A549 (cell line): ENCODE measurements around the gene CPEB4. TPM values are rescaled to one million over a fixed set of nuclear protein-coding genes. Genes with fewer than 3 reads are reported as not detected.

Experiments used
- ATAC-seq, 2 experiments: fragments of 200-7000 bp in 1 of 2; fragments of >200 bp in 1 of 2; cut with Nextera tagmentation in 1 of 2; cut with Tn5 transposase in 1 of 2; 3 replicates each; pipeline versions ENCODE4 v1.8.0 to v1.9.1; 2018 to 2020; ENCODE audit warnings: mild to moderate bottlenecking in 1 of 2, moderate library complexity in 1 of 2
- CTCF ChIA-PET: fragments of 300-600 bp; sonication (Branson Sonifier 250); formaldehyde crosslinking; extraction: SDS; loops from one replicate; lab custom pipeline; 2021; ENCODE audit warnings: antibody characterized with exemption, inconsistent platforms; lab: Yijun Ruan, JAX
- POLR2A ChIA-PET: fragments of 350-600 bp; formaldehyde crosslinking; extraction: SDS; loops from one replicate; lab custom pipeline; 2021; ENCODE audit warnings: antibody characterized with exemption, inconsistent platforms; lab: Yijun Ruan, JAX
- DNase-seq, 2 experiments: peaks; one replicate each; pipeline versions ENCODE4 v3.0.0 to v3.0.0-alpha.2; 2011 to 2016; ENCODE audit warnings: low read depth in 1 of 2, low spot score in 1 of 2
- FAIRE-seq: peaks from 2 replicates; lab custom pipeline; 2011; peaks lifted over from hg19 to GRCh38; lab: Jason Lieb, UNC
- H3K27ac ChIP-seq, 2 experiments: fragments of >200 bp; sonication (Bioruptor Twin); formaldehyde crosslinking; 3 replicates each; pipeline ENCODE4 v1.5.1; 2016 to 2017
- H3K4me1 ChIP-seq: fragments of >200 bp; sonication (Bioruptor Twin); formaldehyde crosslinking; 3 replicates; pipeline ENCODE4 v1.6.1; 2016
- H3K4me2 ChIP-seq: fragments of >200 bp; sonication (Bioruptor Twin); formaldehyde crosslinking; 3 replicates; pipeline ENCODE4 v1.6.1; 2016
- H3K4me3 ChIP-seq: fragments of >200 bp; sonication (Bioruptor Twin); formaldehyde crosslinking; 3 replicates; pipeline ENCODE4 v1.5.1; 2016
- H3K9me3 ChIP-seq: fragments of >200 bp; sonication (Bioruptor Twin); formaldehyde crosslinking; 3 replicates; pipeline ENCODE4 v1.6.1; 2016
- BCL3 ChIP-seq: fragments of >200 bp; sonication (Bioruptor Twin); formaldehyde crosslinking; IDR thresholded peaks from 3 replicates; pipeline ENCODE4 v1.6.1; 2016
- BHLHE40 ChIP-seq: IDR thresholded peaks from 2 replicates; pipeline ENCODE4 v1.6.1; 2012; ENCODE audit warnings: low read depth, low read length, inconsistent platforms
- CBX2 ChIP-seq: fragments of 200-600 bp; sonication (generic); IDR thresholded peaks from 2 replicates; pipeline ENCODE4 v1.6.1; 2016; ENCODE audit warnings: low read depth, mild to moderate bottlenecking, borderline replicate concordance
- CEBPB ChIP-seq, 2 experiments: fragments of >200 bp in 1 of 2; sonication (Bioruptor Twin) in 1 of 2; formaldehyde crosslinking in 1 of 2; IDR thresholded peaks; 2 replicates each; pipeline ENCODE4 v1.6.1; 2012 to 2016
- CTCF ChIP-seq: fragments of >200 bp; sonication (Bioruptor Twin); formaldehyde crosslinking; IDR thresholded peaks from 3 replicates; pipeline ENCODE4 v1.5.1; 2016
- E2F6 ChIP-seq: IDR thresholded peaks from 2 replicates; pipeline ENCODE4 v1.6.1; 2012; ENCODE audit warnings: low read depth, borderline replicate concordance
- EHF ChIP-seq: fragments of 250-450 bp; sonication (Bioruptor Pico); IDR thresholded peaks from 2 replicates; pipeline ENCODE4 v1.5.0; 2020; ENCODE audit warnings: mild to moderate bottlenecking
- FOSB ChIP-seq: fragments of 250-450 bp; sonication (Bioruptor Pico); IDR thresholded peaks from 2 replicates; pipeline ENCODE4 v1.5.0; 2020; ENCODE audit warnings: mild to moderate bottlenecking, moderate library complexity
- FOSL2 ChIP-seq, 2 experiments: fragments of 450-650 bp in 1 of 2; fragments of >200 bp in 1 of 2; sonication (Bioruptor Twin) in 1 of 2; formaldehyde crosslinking; IDR thresholded peaks; 2 replicates each; pipeline versions ENCODE4 v1.5.0 to v1.6.1; 2016 to 2020; ENCODE audit warnings: mild to moderate bottlenecking in 1 of 2, moderate library complexity in 1 of 2
- HES2 ChIP-seq: fragments of >200 bp; sonication (Bioruptor Twin); formaldehyde crosslinking; IDR thresholded peaks from 2 replicates; pipeline ENCODE4 v1.6.1; 2016
- JUN ChIP-seq, 2 experiments: fragments of >200 bp; sonication (Bioruptor Twin); formaldehyde crosslinking; IDR thresholded peaks; 2 replicates in 1 of 2; 3 replicates in 1 of 2; pipeline ENCODE4 v1.6.1; 2016 to 2017
- MAZ ChIP-seq: fragments of 150-350 bp; IDR thresholded peaks from 2 replicates; pipeline ENCODE4 v1.6.1; 2014; ENCODE audit warnings: antibody characterized with exemption, low read depth, low read length, borderline replicate concordance
- POLR2A ChIP-seq: IDR thresholded peaks from 2 replicates; pipeline ENCODE4 v1.6.1; 2012; ENCODE audit warnings: mild to moderate bottlenecking, low read length
- RAD21 ChIP-seq, 2 experiments: fragments of >200 bp in 1 of 2; sonication (Bioruptor Twin) in 1 of 2; formaldehyde crosslinking in 1 of 2; IDR thresholded peaks in 1 of 2; conservative IDR thresholded peaks in 1 of 2; 2 replicates in 1 of 2; 3 replicates in 1 of 2; pipeline ENCODE4 v1.6.1; 2012 to 2018; ENCODE audit warnings: inconsistent platforms in 1 of 2
- RARB ChIP-seq: fragments of 250-450 bp; sonication (Bioruptor Pico); IDR thresholded peaks from 2 replicates; pipeline ENCODE4 v1.8.0; 2021; ENCODE audit warnings: mild to moderate bottlenecking, moderate library complexity
- SMC3 ChIP-seq: fragments of >200 bp; sonication (Bioruptor Twin); formaldehyde crosslinking; IDR thresholded peaks from 3 replicates; pipeline ENCODE4 v1.6.1; 2018; ENCODE audit warnings: inconsistent platforms
- TFCP2L1 ChIP-seq: fragments of 250-450 bp; sonication (Bioruptor Pico); IDR thresholded peaks from 2 replicates; pipeline ENCODE4 v1.5.0; 2021; ENCODE audit warnings: mild to moderate bottlenecking
- ZC3H11A ChIP-seq: fragments of 450-650 bp; IDR thresholded peaks from 2 replicates; pipeline ENCODE4 v1.6.1; 2014; ENCODE audit warnings: antibody characterized with exemption, mild to moderate bottlenecking
- WGBS: methylation state at CpG from one replicate; pipeline ENCODE4 v1.1.6; 2017; ENCODE audit errors: missing lambda C conversion rate; 5-methylcytosine and 5-hydroxymethylcytosine counted together
- polyA plus RNA-seq, 4 experiments: library from polyadenylated mRNA; depleted of rRNA in 3 of 4; stranded (reverse); fragments of >200 nt; fragmentation: RNase III in 1 of 4; extraction: RNeasy Plus Mini Kit Qiagen cat#74134 plus additional on column Dnase treatment in 1 of 4; gene quantifications; 2 replicates in 3 of 4; 3 replicates in 1 of 4; pipeline ENCODE4 v1.2.3, GENCODE V29; 2011 to 2017

CPEB4 gene
- polyA plus RNA-seq, 2 of the 4 experiments (the other 2 are of a cell fraction), result 11.4 to 50.0 TPM

GRCh38 chr5:173925449-173926071, 37.4 kb downstream of the CPEB4 start:
- Histone ChIP-seq H3K4me2 (peak overlapping the region; percentile 39; the same call in 2 of the 3 replicates), H3K9me3 (no peaks in the 10 kb centered on the region), H3K4me1 (peaks cover 61% of the 10 kb centered on the region), H3K27ac (peak overlapping the region; percentile 23 to 67; a peak in 3 of 6 replicates), H3K4me3 (no peak overlapping the region)
- POLR2A ChIA-PET, result interaction anchor here (0.5 to 1.4 kb wide), 2 partner anchors 38 to 240 kb away, joined by 3 to 7 read pairs; partner anchors contain the start of gene CPEB4
- CTCF ChIA-PET, result interaction anchor here (0.7 to 2.9 kb wide), 25 partner anchors 10 to 632 kb away, joined by 3 to 20 read pairs (median 4); partner anchors contain the start of gene BOD1
- DNase-seq, result peak; percentile 25 to 69
- ATAC-seq, result peak in 1 of 2 experiments; percentile 64; a peak in 3 of 6 replicates
- TF ChIP-seq ZC3H11A (no peak), BHLHE40 (no peak), TFCP2L1 (CRISPR knock-in tag) (no peak), RARB (CRISPR knock-in tag) (no peak), CTCF (peak; percentile 56), EHF (no peak), BCL3 (no peak), JUN (IDR thresholded peaks at IDR 0.05) (no peak), SMC3 (peak; percentile 34; the same call in 2 of the 3 replicates), POLR2A (no peak), CBX2 (no peak), E2F6 (no peak), RAD21 (conservative IDR thresholded peaks at IDR 0.05 in 1 of 2, IDR thresholded peaks at IDR 0.05 in 1 of 2) (peak; percentile 48 to 58), HES2 (no peak)
- no peak for FAIRE-seq
- 17% methylated on average over 3 of the region's 3 CpGs for WGBS

- CTCF ChIA-PET, result interaction anchor here (1.0 to 2.9 kb wide), 10 partner anchors 13 to 633 kb away, joined by 3 to 20 read pairs (median 4); partner anchors contain the start of gene BOD1
- ATAC-seq (peak in 1 of 2 experiments; percentile 40; a peak in 1 of 6 replicates), FAIRE-seq (no peak), DNase-seq (no peak)
- Histone ChIP-seq H3K4me2 (peak overlapping the region; percentile 39; the same call in 2 of the 3 replicates), H3K4me1 (peaks cover 62% of the 10 kb centered on the region), H3K4me3 (no peak overlapping the region), H3K9me3 (no peaks in the 10 kb centered on the region), H3K27ac (peak overlapping the region in 1 of 2 experiments; percentile 6; a peak in 1 of 6 replicates)
- 69% methylated on average over 2 of the region's 2 CpGs for WGBS
- POLR2A ChIA-PET, result no interaction called here
- no peak for TF ChIP-seq EHF
- TF ChIP-seq FOSL2 (IDR thresholded peaks at IDR 0.05), result no peak
- TF ChIP-seq FOSL2 (CRISPR knock-in tag; IDR thresholded peaks at IDR 0.05), result peak; percentile 33; the same call in 1 of the 2 replicates
These were observed 38.2 kb downstream of the CPEB4 start for GRCh38 chr5:173926359-173926758.

- Histone ChIP-seq H3K9me3 (no peaks in the 10 kb centered on the region), H3K27ac (no peak overlapping the region), H3K4me2 (no peak overlapping the region), H3K4me1 (peaks cover 61% of the 10 kb centered on the region), H3K4me3 (no peak overlapping the region)
- ATAC-seq, result no peak
- ChIA-PET CTCF (interaction anchor here (0.6 to 1.1 kb wide), 6 partner anchors 42 to 1922 kb away, joined by 3 to 4 read pairs (median 3); no protein-coding TSS in a partner anchor), POLR2A (no interaction called here)
- TF ChIP-seq ZC3H11A, result no peak
- TF ChIP-seq CTCF, result no peak
- TF ChIP-seq FOSB (CRISPR knock-in tag), result no peak
- TF ChIP-seq MAZ, result no peak
- TF ChIP-seq CEBPB (IDR thresholded peaks at IDR 0.05), result no peak
- WGBS, result 78% methylated on average over 4 of the region's 4 CpGs
- no peak for FAIRE-seq
- DNase-seq, result no peak
These were observed 40.9 kb downstream of the CPEB4 start for GRCh38 chr5:173928871-173929574.
